K562 (cell line): ENCODE data around the gene VDAC1. TPM values are rescaled to one million over a fixed set of nuclear protein-coding genes. Genes with fewer than 3 reads are reported as not detected.

Source experiments
- ATAC-seq: fragments of 200-7000 bp; cut with Tn5 transposase; 3 replicates; pipeline ENCODE4 v1.9.1; 2020; ENCODE audit warnings: moderate library complexity
- BruUV-seq: library from RNA; stranded (reverse); fragments of 400-500 nt; replicated peaks from 2 replicates; lab custom pipeline; 2021; lab: Mats Ljungman, UMichigan
- CTCF ChIA-PET: fragments of 300-600 bp; formaldehyde crosslinking; extraction: SDS; loops from one replicate; lab custom pipeline; 2021; ENCODE audit warnings: low intra/inter-chr PET ratio; lab: Yijun Ruan, JAX
- POLR2A ChIA-PET: fragments of 300-600, 350-650 bp; sonication (Branson Sonifier 250); formaldehyde crosslinking; extraction: SDS; loops from one replicate; lab custom pipeline; 2021; ENCODE audit warnings: antibody characterized with exemption, inconsistent platforms; lab: Yijun Ruan, JAX
- DNase-seq, 4 experiments: peaks; one replicate each; pipeline versions ENCODE4 v3.0.0 to v3.0.0-alpha.2; 2011 to 2018; ENCODE audit warnings: low spot score in 3 of 4, mixed read lengths in 3 of 4; ENCODE audit errors: extremely low read depth in 1 of 4
- FAIRE-seq: peaks from 2 replicates; lab custom pipeline; 2011; peaks lifted over from hg19 to GRCh38; lab: Jason Lieb, UNC
- H2AFZ ChIP-seq: 2 replicates; pipeline ENCODE4 v1.6.0; 2011; ENCODE audit warnings: low read depth, low read length, control low read depth, inconsistent platforms
- H3K27ac ChIP-seq: fragments of 200-600 bp; 3 replicates; pipeline ENCODE4 v1.8.0; 2011; ENCODE audit warnings: low read depth, mild to moderate bottlenecking, control low read depth, inconsistent platforms, low read length, moderate library complexity, mixed read lengths; ENCODE audit errors: extremely low read depth
- H3K27me3 ChIP-seq, 2 experiments: fragments of 300-600 bp in 1 of 2; 2 replicates in 1 of 2; 3 replicates in 1 of 2; pipeline versions ENCODE4 v1.6.0 to v1.8.0; 2011; ENCODE audit warnings: inconsistent platforms in 2 of 2, low read length in 2 of 2, mild to moderate bottlenecking in 1 of 2, mixed read lengths in 1 of 2, moderate library complexity in 1 of 2; ENCODE audit not compliant: control insufficient read depth in 2 of 2, insufficient read depth in 2 of 2
- H3K36me3 ChIP-seq: fragments of 300-600 bp; 3 replicates; pipeline ENCODE4 v1.8.0; 2011; ENCODE audit warnings: mild to moderate bottlenecking, low read length, inconsistent platforms; ENCODE audit not compliant: control insufficient read depth, insufficient read depth
- H3K4me1 ChIP-seq, 2 experiments: fragments of 200-600 bp in 1 of 2; replicated peaks in 1 of 2; 2 replicates in 1 of 2; 3 replicates in 1 of 2; pipeline versions ENCODE4 v1.5.1 to v1.8.0; 2011; ENCODE audit warnings: inconsistent platforms in 2 of 2, low read length in 2 of 2, mild to moderate bottlenecking in 1 of 2, mixed read lengths in 1 of 2, moderate library complexity in 1 of 2; ENCODE audit not compliant: control insufficient read depth in 2 of 2, insufficient read depth in 2 of 2
- H3K4me2 ChIP-seq: 2 replicates; pipeline ENCODE4 v1.6.1; 2011; ENCODE audit warnings: low read length, control low read depth, inconsistent platforms, mixed read lengths; ENCODE audit not compliant: insufficient read depth
- H3K4me3 ChIP-seq: fragments of 200-600 bp; sonication (generic), shearing (Covaris generic); 2 replicates; pipeline ENCODE4 v1.5.1; 2016; ENCODE audit warnings: control low read depth, inconsistent platforms
- H3K79me2 ChIP-seq: fragments of 200-600 bp; 3 replicates; pipeline ENCODE4 v1.8.0; 2011; ENCODE audit warnings: low read length, inconsistent platforms; ENCODE audit not compliant: control insufficient read depth, insufficient read depth
- H3K9ac ChIP-seq, 2 experiments: 2 replicates each; pipeline versions ENCODE4 v1.6.0 to v1.6.1; 2011; ENCODE audit warnings: low read depth in 2 of 2, low read length in 2 of 2, control low read depth in 1 of 2, inconsistent platforms in 1 of 2, mild to moderate bottlenecking in 1 of 2, mixed read lengths in 1 of 2; ENCODE audit not compliant: insufficient read depth in 1 of 2
- H3K9me1 ChIP-seq: one replicate; pipeline ENCODE4 v1.6.0; 2011; ENCODE audit warnings: inconsistent platforms, mild to moderate bottlenecking, low read length, moderate library complexity; ENCODE audit not compliant: control insufficient read depth, insufficient read depth
- H3K9me3 ChIP-seq: replicated peaks from 2 replicates; pipeline ENCODE4 v1.5.1; 2011; ENCODE audit warnings: low read depth, low read length, inconsistent platforms; ENCODE audit not compliant: control insufficient read depth, insufficient read depth
- H4K20me1 ChIP-seq: replicated peaks from 2 replicates; pipeline ENCODE4 v1.6.1; 2011; ENCODE audit warnings: low read length, inconsistent platforms, mixed read lengths; ENCODE audit not compliant: control insufficient read depth, insufficient read depth
- CSDE1 ChIP-seq, 2 experiments: fragments of 450-650 bp; IDR thresholded peaks; 2 replicates each; pipeline ENCODE4 v1.6.1; 2016; ENCODE audit warnings: mild to moderate bottlenecking in 1 of 2
- ERF ChIP-seq: fragments of 450-650 bp; formaldehyde crosslinking; IDR thresholded peaks from 2 replicates; pipeline ENCODE4 v1.4.0; 2020; ENCODE audit warnings: mild to moderate bottlenecking, mixed read lengths
- FOXA3 ChIP-seq, 2 experiments: fragments of 450-650 bp in 1 of 2; sonication (generic) in 1 of 2; formaldehyde crosslinking; IDR thresholded peaks in 1 of 2; conservative IDR thresholded peaks in 1 of 2; 2 replicates each; pipeline versions ENCODE4 v1.4.0 to v1.8.0; 2020 to 2022; ENCODE audit warnings: mild to moderate bottlenecking in 2 of 2, missing genetic modification reagents in 1 of 2
- FOXK2 ChIP-seq, 2 experiments: fragments of 450-650 bp; IDR thresholded peaks in 1 of 2; conservative IDR thresholded peaks in 1 of 2; 2 replicates each; pipeline ENCODE4 v1.6.1; 2016; ENCODE audit warnings: low read depth in 2 of 2, mild to moderate bottlenecking in 1 of 2
- KDM2B ChIP-seq: fragments of 250-450 bp; sonication (Bioruptor Pico); IDR thresholded peaks from 2 replicates; pipeline ENCODE4 v1.8.0; 2021; ENCODE audit warnings: mild to moderate bottlenecking, moderate library complexity
- SP2 ChIP-seq: IDR thresholded peaks from 2 replicates; pipeline ENCODE4 v1.6.1; 2011; ENCODE audit warnings: mild to moderate bottlenecking, low read depth, low read length, moderate library complexity; ENCODE audit not compliant: poor library complexity, severe bottlenecking; ENCODE audit errors: extremely low read depth
- SREBF1 ChIP-seq: fragments of 150-350 bp; IDR thresholded peaks from 2 replicates; pipeline ENCODE4 v1.6.1; 2014; ENCODE audit warnings: antibody characterized with exemption, low read depth, low read length, borderline replicate concordance
- ZNF311 ChIP-seq: fragments of 250-450 bp; sonication (Bioruptor Pico); IDR thresholded peaks from 2 replicates; pipeline ENCODE4 v1.4.0; 2020; ENCODE audit warnings: mild to moderate bottlenecking, moderate library complexity
- WGBS: fragments of 100-300 bp; shearing (Covaris generic); methylation state at CpG from one replicate; pipeline ENCODE4 v1.1.6; 2016; ENCODE audit warnings: low coverage, mixed read lengths; ENCODE audit not compliant: insufficient coverage; ENCODE audit errors: missing lambda C conversion rate; 5-methylcytosine and 5-hydroxymethylcytosine counted together
- in situ Hi-C: fragments of 300-500 bp; cut with MboI; formaldehyde crosslinking; loops from 4 replicates; pipeline ENCODE4 v1.15.0; 2018; ENCODE audit warnings: inconsistent platforms, mixed read lengths
- intact Hi-C: fragments of 100-400 bp; cut with micrococcal nuclease; formaldehyde crosslinking; loops from 2 replicates; pipeline ENCODE4 v1.14.2; 2022
- polyA plus RNA-seq, 8 experiments: library from polyadenylated mRNA; depleted of rRNA in 4 of 8; stranded (reverse) in 5 of 8; unstranded in 3 of 8; fragments of >200 nt; fragmentation: Nextera tagmentation in 2 of 8; fragmentation: Illumina TruSeq in 1 of 8; extraction: Ambion mirVana in 2 of 8; extraction: Trizol in 1 of 8; gene quantifications; 2 replicates each; pipeline versions ENCODE4 v1.2.1 to v1.2.3, GENCODE V29; 2011 to 2014; ENCODE audit warnings: inconsistent platforms in 1 of 8, missing spikeins in 1 of 8
- total RNA-seq, 7 experiments: library from RNA; depleted of rRNA in 6 of 7; stranded (reverse); fragments of >200 nt in 6 of 7; fragmentation: Illumina TruSeq in 2 of 7; extraction: Trizol in 2 of 7; gene quantifications; 2 replicates each; pipeline versions ENCODE4 v1.2.1 to v1.2.3, GENCODE V29; 2011 to 2021; ENCODE audit warnings: low replicate concordance in 1 of 7
- TF ChIP-seq, protein P1 (sequence below), 2 experiments: IDR thresholded peaks; 2 replicates each; pipeline ENCODE4 v1.6.1; 2011; ENCODE audit warnings: borderline replicate concordance in 1 of 2, control low read depth in 1 of 2, low read depth in 1 of 2, low read length in 1 of 2, mild to moderate bottlenecking in 1 of 2, mixed read lengths in 1 of 2, moderate library complexity in 1 of 2; ENCODE audit not compliant: insufficient read depth in 1 of 2, insufficient read length in 1 of 2, poor library complexity in 1 of 2, severe bottlenecking in 1 of 2; ENCODE audit errors: extremely low read depth in 1 of 2

Gene VDAC1
- total and polyA plus RNA-seq, 9 of the 15 experiments (the other 6 are each of a cell fraction or from before 2014, with no cell fraction given): 168 to 366 (median 293) TPM

GRCh38 chr5:134024811-134025210 lies 20.0 kb upstream of the VDAC1 start:
- Histone ChIP-seq H3K27me3 (peaks cover 5 to 30% of the 10 kb centered on the region in 2 experiments; a peak in 3 of 5 replicates), H2AFZ (no peak overlapping the region), H4K20me1 (no peaks in the 10 kb centered on the region), H3K9me1 (no peaks in the 10 kb centered on the region), H3K9me3 (0 out of 2 replicates have a peak, but pooled peaks cover 2% of the 10 kb centered on the region), H3K27ac (no peak overlapping the region), H3K36me3 (no peaks in the 10 kb centered on the region), H3K4me1 (no peaks in the 10 kb centered on the region; a peak in 2 of 5 replicates), H3K9ac (no peak overlapping the region), H3K79me2 (no peaks in the 10 kb centered on the region), H3K4me3 (no peak overlapping the region), H3K4me2 (no peak overlapping the region)
- FAIRE-seq (no peak), ATAC-seq (no peak), DNase-seq (no peak)
- no TSS peak for BruUV-seq
- no peak for TF ChIP-seq FOXA3 (CRISPR knock-in tag; conservative IDR thresholded peaks at IDR 0.05 in 1 of 2, IDR thresholded peaks at IDR 0.05 in 1 of 2)
- TF ChIP-seq FOXK2 (conservative IDR thresholded peaks at IDR 0.05 in 1 of 2, IDR thresholded peaks at IDR 0.05 in 1 of 2; ENCODE audit: low read depth in 2 of 2): no peak
- TF ChIP-seq SREBF1: no peak
- no peak for TF ChIP-seq ZNF311 (CRISPR knock-in tag)
- TF ChIP-seq CSDE1 (IDR thresholded peaks at IDR 0.05): no peak
- TF ChIP-seq KDM2B: no peak
- no peak for TF ChIP-seq SP2
- no peak for TF ChIP-seq ERF
- TF ChIP-seq, protein P1, sequence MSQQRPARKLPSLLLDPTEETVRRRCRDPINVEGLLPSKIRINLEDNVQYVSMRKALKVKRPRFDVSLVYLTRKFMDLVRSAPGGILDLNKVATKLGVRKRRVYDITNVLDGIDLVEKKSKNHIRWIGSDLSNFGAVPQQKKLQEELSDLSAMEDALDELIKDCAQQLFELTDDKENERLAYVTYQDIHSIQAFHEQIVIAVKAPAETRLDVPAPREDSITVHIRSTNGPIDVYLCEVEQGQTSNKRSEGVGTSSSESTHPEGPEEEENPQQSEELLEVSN (IDR thresholded peaks at IDR 0.05; ENCODE audit: borderline replicate concordance in 1 of 2, extremely low read depth in 1 of 2, insufficient read depth in 1 of 2, insufficient read length in 1 of 2, low read depth in 1 of 2, low read length in 1 of 2, poor library complexity in 1 of 2, severe bottlenecking in 1 of 2): no peak
- POLR2A ChIA-PET: interaction anchor here (1.1 kb wide), 1 partner anchor 270 kb away, joined by 3 read pairs; no protein-coding TSS in a partner anchor
- WGBS: 0% methylated on average over 2 of the region's 2 CpGs
- CTCF ChIA-PET: no interaction called here
- in situ Hi-C loops: loop anchor here (25.0 kb wide), 1 partner anchor 562 kb away; no protein-coding TSS in a partner anchor
- intact Hi-C loops: no loop called here
